ENCODE measurements around the gene KRTAP13-1. TPM values are rescaled to one million over a fixed set of nuclear protein-coding genes. Genes with fewer than 3 reads are reported as not detected.

The KRTAP13-1 gene, protein sequence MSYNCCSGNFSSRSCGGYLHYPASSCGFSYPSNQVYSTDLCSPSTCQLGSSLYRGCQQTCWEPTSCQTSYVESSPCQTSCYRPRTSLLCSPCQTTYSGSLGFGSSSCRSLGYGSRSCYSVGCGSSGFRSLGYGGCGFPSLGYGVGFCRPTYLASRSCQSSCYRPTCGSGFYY
- total RNA-seq (2022; extraction: Qiagen RNA extraction) = not detected in 5 replicates

DNA sequence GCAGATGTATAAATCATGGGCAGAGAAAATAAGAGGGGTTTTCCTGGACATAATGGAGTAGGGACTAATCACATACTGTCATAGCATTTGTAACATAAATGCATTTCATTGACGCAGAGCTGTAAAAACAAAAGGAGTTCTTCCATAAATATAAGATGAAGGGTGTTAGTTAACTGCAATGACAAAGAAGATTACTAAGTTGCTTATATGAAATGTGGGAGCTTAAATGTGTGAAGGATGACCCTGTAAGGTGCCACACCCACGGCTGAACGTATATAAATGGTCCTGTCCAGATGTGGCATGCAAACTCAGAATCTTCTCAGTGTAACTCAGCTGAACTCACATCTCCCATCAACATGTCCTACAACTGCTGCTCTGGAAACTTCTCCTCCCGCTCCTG, at the start of gene KRTAP13-1:
KRTAP13-1 (plus strand) TSS at position 301 of the 400 bp plus-strand sequence; CDS start at position 357, 56 bp downstream.

DNA sequence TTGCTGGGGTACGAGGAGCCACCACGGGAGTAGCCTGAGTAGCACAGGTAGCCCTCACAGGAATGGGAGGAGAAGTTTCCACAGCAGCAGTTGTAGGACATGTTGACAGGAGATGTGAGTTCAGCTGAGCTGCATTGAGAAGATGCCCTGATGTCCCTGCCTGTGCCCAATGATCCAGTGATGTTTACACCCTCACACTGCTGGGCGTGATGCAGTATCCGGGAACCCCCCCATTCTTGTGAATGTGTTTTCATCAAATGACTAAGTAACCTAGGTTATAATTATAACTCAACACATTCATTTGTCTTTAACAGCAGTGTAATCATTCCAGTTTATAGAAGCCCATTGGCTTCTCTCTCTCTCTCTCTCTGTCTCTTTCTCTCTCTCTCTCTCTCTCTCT, 47.3 kb upstream of the KRTAP13-1 start, which contains the start of gene KRTAP23-1:
KRTAP23-1 (minus strand) TSS at position 101 of the 400 bp plus-strand sequence; CDS start at position 101, 0 bp downstream.

DNA sequence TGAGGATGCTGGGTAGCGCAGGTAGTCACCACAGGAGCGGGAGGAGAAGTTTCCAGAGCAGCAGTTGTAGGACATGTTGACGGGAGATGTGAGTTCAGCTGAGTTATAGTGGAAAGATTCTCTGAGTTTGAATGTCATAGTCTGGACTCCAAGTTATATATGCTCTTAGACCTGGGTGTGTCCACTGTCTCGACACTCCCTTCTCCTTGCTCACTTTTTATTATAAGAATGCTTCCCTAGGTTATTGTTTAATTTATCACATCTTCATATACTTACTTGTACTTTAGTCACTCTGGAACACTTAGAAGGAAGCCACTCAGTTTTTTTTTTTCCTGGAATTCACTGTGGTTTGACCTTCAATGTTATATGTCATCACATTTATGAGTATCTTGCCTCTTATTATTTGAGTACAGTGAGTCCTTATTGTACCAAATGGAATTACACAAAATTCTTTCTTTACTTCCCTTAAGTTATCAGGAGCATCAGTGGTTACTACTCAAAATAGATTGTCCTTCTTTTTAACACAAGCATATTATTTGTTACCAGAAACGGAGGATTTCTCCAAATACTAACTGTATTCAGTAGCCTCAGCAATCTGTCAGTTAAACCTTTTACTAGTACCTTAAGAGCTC, 23.6 kb upstream of the KRTAP13-1 start, which contains the start of gene KRTAP13-2:
KRTAP13-2 (minus strand) TSS at position 133 of the 632 bp plus-strand sequence; CDS start at position 75, 58 bp downstream.

DNA sequence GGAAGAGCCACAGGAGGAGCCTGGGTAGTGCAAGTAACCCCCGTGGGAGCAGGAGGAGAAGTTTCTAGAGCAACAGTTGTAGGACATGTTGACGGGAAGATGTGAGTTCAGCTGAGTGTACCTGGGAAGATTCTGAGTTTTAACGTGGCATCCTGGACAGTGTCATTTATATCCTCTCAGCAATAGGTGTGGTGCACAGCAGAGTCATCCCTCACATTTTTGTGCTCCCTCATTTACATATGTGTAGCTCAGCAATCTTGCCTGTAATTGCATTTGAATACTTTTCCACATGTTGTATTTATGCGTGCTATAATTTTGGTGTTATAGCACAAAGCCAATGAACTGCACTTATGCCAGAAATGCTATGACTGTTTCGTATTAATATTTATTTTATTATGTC, 30.0 kb downstream of the KRTAP13-1 start, which contains the start of gene KRTAP13-3:
KRTAP13-3 (minus strand) TSS at position 101 of the 400 bp plus-strand sequence; CDS start at position 87, 14 bp downstream.

DNA sequence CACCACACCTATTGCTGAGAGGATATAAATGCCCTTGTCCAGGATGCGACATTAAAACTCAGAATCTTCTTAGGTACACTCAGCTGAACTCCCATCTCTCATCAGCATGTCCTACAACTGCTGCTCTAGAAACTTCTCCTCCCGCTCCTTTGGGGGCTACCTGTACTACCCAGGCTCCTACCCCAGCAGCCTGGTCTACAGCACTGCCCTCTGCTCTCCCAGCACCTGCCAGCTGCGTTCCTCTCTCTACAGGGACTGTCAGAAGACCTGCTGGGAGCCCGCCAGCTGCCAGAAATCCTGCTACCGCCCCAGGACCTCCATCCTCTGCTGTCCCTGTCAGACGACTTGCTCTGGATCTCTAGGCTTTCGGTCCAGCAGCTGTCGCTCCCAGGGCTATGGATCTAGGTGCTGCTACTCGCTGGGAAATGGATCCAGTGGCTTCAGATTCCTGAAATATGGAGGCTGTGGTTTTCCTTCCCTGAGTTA, 34.4 kb downstream of the KRTAP13-1 start, which contains the start of gene KRTAP13-4:
KRTAP13-4 (plus strand) TSS at position 51 of the 486 bp plus-strand sequence; CDS start at position 107, 56 bp downstream.

DNA sequence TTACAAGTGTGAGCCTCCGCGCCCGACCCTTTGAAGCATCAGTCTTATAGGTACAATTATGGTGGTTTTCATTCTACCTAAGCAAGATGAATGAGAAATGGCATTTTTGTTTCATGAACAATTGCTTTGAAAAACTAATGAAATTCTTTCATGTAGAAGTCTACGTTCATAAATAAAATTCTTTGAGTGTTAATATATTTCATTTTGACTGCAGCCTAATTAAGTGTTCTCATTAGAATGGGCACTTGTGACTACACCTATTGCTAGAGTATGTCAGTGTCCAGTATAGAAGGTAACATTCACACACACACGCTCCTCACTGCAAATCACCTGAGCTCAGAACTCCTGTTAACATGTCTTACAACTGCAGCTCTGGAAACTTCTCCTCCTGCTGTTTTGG, 44.1 kb downstream of the KRTAP13-1 start, which contains the start of gene KRTAP15-1:
KRTAP15-1 (plus strand) TSS at position 301 of the 400 bp plus-strand sequence; CDS start at position 354, 53 bp downstream.

Other genes starting within 250 kb of the KRTAP13-1 start
- not detected in 5 replicates for gene CLDN17, start 229.2 kb upstream of the KRTAP13-1 start, total RNA-seq (2022; extraction: Qiagen RNA extraction)
- gene CLDN8, start 179.9 kb upstream of the KRTAP13-1 start, total RNA-seq (2022; extraction: Qiagen RNA extraction) = not detected in 5 replicates
- not detected in 5 replicates for gene KRTAP24-1, start 113.1 kb upstream of the KRTAP13-1 start, total RNA-seq (2022; extraction: Qiagen RNA extraction)
- gene KRTAP25-1, start 106.5 kb upstream of the KRTAP13-1 start, total RNA-seq (2022; extraction: Qiagen RNA extraction) = not detected in 5 replicates
- gene KRTAP26-1, start 75.7 kb upstream of the KRTAP13-1 start, total RNA-seq (2022; extraction: Qiagen RNA extraction) = not detected in 5 replicates
- not detected in 5 replicates for gene KRTAP27-1, start 58.3 kb upstream of the KRTAP13-1 start, total RNA-seq (2022; extraction: Qiagen RNA extraction)
- gene KRTAP23-1, start 47.4 kb upstream of the KRTAP13-1 start, total RNA-seq (2022; extraction: Qiagen RNA extraction) = not detected in 5 replicates
- not detected in 5 replicates for gene KRTAP13-2, start 23.8 kb upstream of the KRTAP13-1 start, total RNA-seq (2022; extraction: Qiagen RNA extraction)
- gene KRTAP13-3, start 29.9 kb downstream of the KRTAP13-1 start, total RNA-seq (2022; extraction: Qiagen RNA extraction) = not detected in 5 replicates
- not detected in 5 replicates for gene KRTAP13-4, start 34.2 kb downstream of the KRTAP13-1 start, total RNA-seq (2022; extraction: Qiagen RNA extraction)
- not detected in 5 replicates for gene KRTAP15-1, start 44.2 kb downstream of the KRTAP13-1 start, total RNA-seq (2022; extraction: Qiagen RNA extraction)
- not detected in 5 replicates for gene KRTAP19-1, start 84.3 kb downstream of the KRTAP13-1 start, total RNA-seq (2022; extraction: Qiagen RNA extraction)
- not detected in 5 replicates for gene KRTAP19-2, start 91.4 kb downstream of the KRTAP13-1 start, total RNA-seq (2022; extraction: Qiagen RNA extraction)
- gene KRTAP19-3, start 96.0 kb downstream of the KRTAP13-1 start, total RNA-seq (2022; extraction: Qiagen RNA extraction) = not detected in 5 replicates
- gene KRTAP19-4, start 101.1 kb downstream of the KRTAP13-1 start, total RNA-seq (2022; extraction: Qiagen RNA extraction) = not detected in 5 replicates
- gene KRTAP19-5, start 106.1 kb downstream of the KRTAP13-1 start, total RNA-seq (2022; extraction: Qiagen RNA extraction) = not detected in 5 replicates
- not detected in 5 replicates for gene KRTAP19-6, start 145.8 kb downstream of the KRTAP13-1 start, total RNA-seq (2022; extraction: Qiagen RNA extraction)
- not detected in 5 replicates for gene KRTAP19-7, start 165.3 kb downstream of the KRTAP13-1 start, total RNA-seq (2022; extraction: Qiagen RNA extraction)
- gene KRTAP22-2, start 194.4 kb downstream of the KRTAP13-1 start, total RNA-seq (2022; extraction: Qiagen RNA extraction) = not detected in 5 replicates
- not detected in 5 replicates for gene KRTAP6-3, start 196.4 kb downstream of the KRTAP13-1 start, total RNA-seq (2022; extraction: Qiagen RNA extraction)
- not detected in 5 replicates for gene KRTAP6-2, start 202.9 kb downstream of the KRTAP13-1 start, total RNA-seq (2022; extraction: Qiagen RNA extraction)
- gene KRTAP22-1, start 205.1 kb downstream of the KRTAP13-1 start, total RNA-seq (2022; extraction: Qiagen RNA extraction) = not detected in 5 replicates
- gene KRTAP6-1, start 217.9 kb downstream of the KRTAP13-1 start, total RNA-seq (2022; extraction: Qiagen RNA extraction) = not detected in 5 replicates
- not detected in 5 replicates for gene KRTAP20-1, start 220.4 kb downstream of the KRTAP13-1 start, total RNA-seq (2022; extraction: Qiagen RNA extraction)
- not detected in 5 replicates for gene KRTAP20-4, start 224.6 kb downstream of the KRTAP13-1 start, total RNA-seq (2022; extraction: Qiagen RNA extraction)
- not detected in 5 replicates for gene KRTAP20-2, start 239.2 kb downstream of the KRTAP13-1 start, total RNA-seq (2022; extraction: Qiagen RNA extraction)
- not detected in 5 replicates for gene KRTAP20-3, start 246.8 kb downstream of the KRTAP13-1 start, total RNA-seq (2022; extraction: Qiagen RNA extraction)